ENCODE data around the gene KLHL29.

Gene KLHL29

GRCh38 chr2:23578964-23579671, 194.1 kb downstream of the KLHL29 start:
- no peak for DNase-seq

GRCh38 chr2:23579674-23580073, 194.7 kb downstream of the KLHL29 start:
- no peak for DNase-seq

GRCh38 chr2:23583467-23583866, 198.5 kb downstream of the KLHL29 start:
- DNase-seq, result no peak

GRCh38 chr2:23584054-23584745, 199.2 kb downstream of the KLHL29 start:
- no peak for DNase-seq

GRCh38 chr2:23585273-23586170, 200.5 kb downstream of the KLHL29 start:
- no peak for DNase-seq

GRCh38 chr2:23586741-23587306, 201.8 kb downstream of the KLHL29 start:
- DNase-seq, result no peak

GRCh38 chr2:23587341-23587880, 202.4 kb downstream of the KLHL29 start:
- no peak for DNase-seq

GRCh38 chr2:23588106-23588505, 203.1 kb downstream of the KLHL29 start:
- no peak for DNase-seq

GRCh38 chr2:23588508-23589201, 203.7 kb downstream of the KLHL29 start:
- DNase-seq, result no peak

GRCh38 chr2:23589220-23589647, 204.3 kb downstream of the KLHL29 start:
- no peak for DNase-seq

GRCh38 chr2:23589739-23590138, 204.8 kb downstream of the KLHL29 start:
- DNase-seq, result no peak

GRCh38 chr2:23590241-23590869, 205.4 kb downstream of the KLHL29 start:
- DNase-seq, result no peak

GRCh38 chr2:23591111-23591510, 206.1 kb downstream of the KLHL29 start:
- no peak for DNase-seq

- DNase-seq, result no peak
Observed at GRCh38 chr2:23592061-23592685, 207.2 kb downstream of the KLHL29 start.

- DNase-seq, result no peak
Observed at GRCh38 chr2:23592898-23593751, 208.1 kb downstream of the KLHL29 start.

- no peak for DNase-seq
Observed at GRCh38 chr2:23593752-23594459, 208.9 kb downstream of the KLHL29 start.

- DNase-seq, result no peak
Observed at GRCh38 chr2:23594460-23594825, 209.5 kb downstream of the KLHL29 start.

- no peak for DNase-seq
Observed at GRCh38 chr2:23595021-23595420, 210.0 kb downstream of the KLHL29 start.

- no peak for DNase-seq
Observed at GRCh38 chr2:23595601-23596251, 210.7 kb downstream of the KLHL29 start.
